HepG2 (cell line): Measurements from ENCODE around the gene CLBA1. TPM values are rescaled to one million over a fixed set of nuclear protein-coding genes. Genes with fewer than 3 reads are reported as not detected.

Source experiments
- CSRNP1 ChIP-seq: sonication (generic); formaldehyde crosslinking; IDR thresholded peaks from 2 replicates; pipeline ENCODE4 v1.8.1; 2023; ENCODE audit warnings: mild to moderate bottlenecking, missing genetic modification reagents
- ETS1 ChIP-seq: sonication (generic); formaldehyde crosslinking; IDR thresholded peaks from 2 replicates; pipeline ENCODE4 v1.4.0; 2020; ENCODE audit warnings: missing genetic modification reagents
- HNRNPLL ChIP-seq: fragments of 200-400 bp; formaldehyde crosslinking; IDR thresholded peaks from 2 replicates; pipeline ENCODE4 v1.6.1; 2017; ENCODE audit warnings: mild to moderate bottlenecking, low read depth, low read length; ENCODE audit not compliant: poor library complexity, severe bottlenecking
- IKZF4 ChIP-seq: sonication (generic); formaldehyde crosslinking; IDR thresholded peaks from 2 replicates; pipeline ENCODE4 v1.5.1; 2020; ENCODE audit warnings: borderline replicate concordance, mild to moderate bottlenecking, low read depth, missing genetic modification reagents; ENCODE audit errors: not compliant biosample characterization
- KDM1A ChIP-seq: IDR thresholded peaks from 2 replicates; pipeline ENCODE4 v1.6.1; 2016; ENCODE audit warnings: missing compliant biosample characterization
- MEIS1 ChIP-seq: sonication (generic); formaldehyde crosslinking; IDR thresholded peaks from 2 replicates; pipeline ENCODE4 v1.9.0; 2021; ENCODE audit warnings: mild to moderate bottlenecking, missing genetic modification reagents, moderate library complexity, borderline replicate concordance
- NR2C2 ChIP-seq: sonication (generic); formaldehyde crosslinking; IDR thresholded peaks from 2 replicates; pipeline ENCODE4 v1.4.0; 2020; ENCODE audit warnings: missing genetic modification reagents, mild to moderate bottlenecking, moderate library complexity, borderline replicate concordance
- RARG ChIP-seq: sonication (generic); formaldehyde crosslinking; IDR thresholded peaks from 2 replicates; pipeline ENCODE4 v1.4.0; 2020; ENCODE audit warnings: low read depth, mild to moderate bottlenecking, missing genetic modification reagents
- TEF ChIP-seq: sonication (generic); formaldehyde crosslinking; IDR thresholded peaks from 2 replicates; pipeline ENCODE4 v1.5.0; 2020; ENCODE audit warnings: missing genetic modification reagents
- XRCC5 ChIP-seq: fragments of 200-400 bp; formaldehyde crosslinking; optimal IDR thresholded peaks from 2 replicates; pipeline ENCODE3; 2017; ENCODE audit warnings: mild to moderate bottlenecking, low read length
- ZNF251 ChIP-seq: sonication (generic); formaldehyde crosslinking; IDR thresholded peaks from 2 replicates; pipeline ENCODE4 v1.9.0; 2021; ENCODE audit warnings: mild to moderate bottlenecking, missing genetic modification reagents
- ZNF318 ChIP-seq: sonication (generic); formaldehyde crosslinking; IDR thresholded peaks from 2 replicates; pipeline ENCODE4 v1.4.0; 2020; ENCODE audit warnings: mild to moderate bottlenecking, missing genetic modification reagents
- ZNF503 ChIP-seq: sonication (generic); formaldehyde crosslinking; IDR thresholded peaks from 2 replicates; pipeline ENCODE4 v1.4.0; 2020; ENCODE audit warnings: missing genetic modification reagents
- ZNF616 ChIP-seq: sonication (generic); formaldehyde crosslinking; IDR thresholded peaks from 2 replicates; pipeline ENCODE4 v1.5.0; 2020; ENCODE audit warnings: low read depth, mild to moderate bottlenecking, missing genetic modification reagents
- polyA plus RNA-seq, 8 experiments: library from polyadenylated mRNA; depleted of rRNA in 3 of 8; stranded (reverse) in 7 of 8; unstranded in 1 of 8; fragments of >200 nt; fragmentation: Illumina TruSeq in 4 of 8; extraction: Trizol in 4 of 8; gene quantifications; 2 replicates each; pipeline versions ENCODE4 v1.2.1 to v1.2.3, GENCODE V29; 2011 to 2016; ENCODE audit warnings: low read depth in 4 of 8, missing spikeins in 1 of 8, mixed read lengths in 1 of 8; ENCODE audit not compliant: insufficient read depth in 1 of 8
- total RNA-seq, 5 experiments: library from RNA; depleted of rRNA; stranded (reverse); fragments of >200 nt; fragmentation: Illumina TruSeq; extraction: Trizol; gene quantifications; 2 replicates each; pipeline ENCODE4 v1.2.3, GENCODE V29; 2016; ENCODE audit warnings: low read depth in 1 of 5

CLBA1 gene
- total and polyA plus RNA-seq, 2 of the 13 experiments (the other 11 are each of a cell fraction or from before 2014, with no cell fraction given), result 1.2 to 1.4 TPM

- no peak for TF ChIP-seq ZNF318 (CRISPR knock-in tag)
- TF ChIP-seq KDM1A (CRISPR knock-in tag), result no peak
- no peak for TF ChIP-seq NR2C2
- TF ChIP-seq ETS1 (CRISPR knock-in tag), result no peak
- no peak for TF ChIP-seq IKZF4
- no peak for TF ChIP-seq ZNF251 (CRISPR knock-in tag)
- TF ChIP-seq CSRNP1 (CRISPR knock-in tag), result no peak
- TF ChIP-seq HNRNPLL, result peak; percentile 34
- peak; percentile 73 for TF ChIP-seq XRCC5
- TF ChIP-seq MEIS1 (CRISPR knock-in tag), result 0 out of 2 replicates have a peak, but pooled peaks have one; percentile 49
- TF ChIP-seq ZNF616 (CRISPR knock-in tag), result no peak
- TF ChIP-seq TEF (CRISPR knock-in tag), result no peak
- TF ChIP-seq ZNF503 (CRISPR knock-in tag), result no peak
- no peak for TF ChIP-seq RARG (CRISPR knock-in tag)
These were observed 9.2 kb upstream of the CLBA1 start (continued) for GRCh38 chr14:104976198-104977007.
